CD4-positive, alpha-beta memory T cell (primary cell): Measurements from ENCODE around the gene GUCA1A. TPM values are rescaled to one million over a fixed set of nuclear protein-coding genes. Genes with fewer than 3 reads are reported as not detected.
"Not testable (repeated sequence)": the region's sequence is repeated elsewhere in the genome, so short reads cannot be mapped to it uniquely, and the experiment has no call there.

Source experiments
- CTCF ChIA-PET: fragments of 350-600 bp; sonication (Branson Sonifier 250); formaldehyde crosslinking; loops from one replicate; lab custom pipeline; 2021; ENCODE audit warnings: inconsistent platforms; ENCODE audit not compliant: partially characterized antibody; lab: Charles Lee
- POLR2A ChIA-PET: fragments of 350-600 bp; sonication (Branson Sonifier 250); formaldehyde crosslinking; loops from one replicate; lab custom pipeline; 2021; ENCODE audit not compliant: partially characterized antibody; lab: Charles Lee
- DNase-seq, 5 donors: peaks; one replicate each; pipeline versions ENCODE4 v3.0.0 to v3.0.0-alpha.2; 2020 to 2022; ENCODE audit warnings: mixed read lengths in 1 of 5
- H3K27ac ChIP-seq: one replicate; pipeline ENCODE4 v1.7.0; 2013; ENCODE audit warnings: low read depth, low read length
- H3K27me3 ChIP-seq: 2 replicates; pipeline ENCODE4 v1.7.0; 2013; ENCODE audit warnings: mild to moderate bottlenecking, low read length, moderate library complexity; ENCODE audit not compliant: insufficient read depth
- H3K36me3 ChIP-seq: 2 replicates; pipeline ENCODE4 v1.7.0; 2013; ENCODE audit warnings: mild to moderate bottlenecking, low read length, moderate library complexity; ENCODE audit not compliant: insufficient read depth
- H3K4me1 ChIP-seq: 2 replicates; pipeline ENCODE4 v1.7.0; 2013; ENCODE audit warnings: mild to moderate bottlenecking, low read length, moderate library complexity; ENCODE audit not compliant: insufficient read depth
- H3K4me3 ChIP-seq, 2 donors: one replicate each; pipeline ENCODE4 v1.7.0; 2013; ENCODE audit warnings: low read length in 2 of 2, mild to moderate bottlenecking in 1 of 2
- H3K9me3 ChIP-seq, 2 donors: one replicate each; pipeline ENCODE4 v1.7.0; 2013; ENCODE audit warnings: low read length in 2 of 2, control low read depth in 1 of 2; ENCODE audit not compliant: control insufficient read depth in 1 of 2
- H3K27ac Mint-ChIP-seq, 7 donors: one replicate each; pipeline ENCODE4 v1.8.0; 2020 to 2021; ENCODE audit warnings: mixed read lengths in 7 of 7, mild to moderate bottlenecking in 6 of 7, inconsistent platforms in 3 of 7, moderate library complexity in 3 of 7
- H3K27me3 Mint-ChIP-seq, 2 donors: one replicate each; pipeline ENCODE4 v1.8.0; 2020 to 2021; ENCODE audit warnings: mixed read lengths in 2 of 2
- H3K36me3 Mint-ChIP-seq, 2 donors: one replicate each; pipeline ENCODE4 v1.8.0; 2020 to 2021; ENCODE audit warnings: mixed read lengths in 2 of 2, inconsistent platforms in 1 of 2, mild to moderate bottlenecking in 1 of 2
- H3K4me1 Mint-ChIP-seq, 4 donors: one replicate each; pipeline ENCODE4 v1.8.0; 2020 to 2021; ENCODE audit warnings: mixed read lengths in 4 of 4, mild to moderate bottlenecking in 1 of 4
- H3K4me3 Mint-ChIP-seq, 8 donors: one replicate each; pipeline ENCODE4 v1.8.0; 2020 to 2021; ENCODE audit warnings: mixed read lengths in 8 of 8, mild to moderate bottlenecking in 7 of 8, moderate library complexity in 6 of 8, inconsistent platforms in 3 of 8
- H3K9me3 Mint-ChIP-seq, 8 donors: one replicate each; pipeline ENCODE4 v1.8.0; 2020 to 2021; ENCODE audit warnings: mixed read lengths in 8 of 8, mild to moderate bottlenecking in 5 of 8, inconsistent platforms in 3 of 8, moderate library complexity in 1 of 8
- intact Hi-C: fragments of 100-400 bp; cut with micrococcal nuclease; formaldehyde crosslinking; loops from one replicate; pipeline ENCODE4 v1.15.1; 2023
- polyA plus RNA-seq, 2 donors: library from polyadenylated mRNA; unstranded; fragments of 300-500 nt; fragmentation: Illumina TruSeq; gene quantifications; one replicate each; pipeline ENCODE4 v1.2.3, GENCODE V29; 2021
- total RNA-seq, 2 experiments: library from RNA; stranded (reverse); gene quantifications; one replicate each; pipeline ENCODE4 v1.2.3, GENCODE V29; 2021

Gene GUCA1A
- total and polyA plus RNA-seq, 4 experiments from 2014 or later, result not detected

GRCh38 chr6:42148058-42148457 lies 25.1 kb upstream of the GUCA1A start:
- CTCF ChIA-PET, result interaction anchor here (1.0 kb wide), 1 partner anchor 399 kb away, joined by 3 read pairs; no protein-coding TSS in a partner anchor
- no peaks in the 10 kb centered on the region for H3K4me1 ChIP-seq
- POLR2A ChIA-PET, result no interaction called here
- Mint-ChIP-seq H3K9me3 (peaks cover 0 to 2% (median 0%) of the 10 kb centered on the region in 8 donors), H3K27me3 (peaks cover 10 to 12% of the 10 kb centered on the region in 2 donors), H3K4me1 (no peaks in the 10 kb centered on the region), H3K27ac (no peak overlapping the region), H3K36me3 (no peaks in the 10 kb centered on the region), H3K4me3 (no peak overlapping the region)
- no peaks in the 10 kb centered on the region for H3K27me3 ChIP-seq
- H3K36me3 ChIP-seq, result no peaks in the 10 kb centered on the region
- no peaks in the 10 kb centered on the region for H3K9me3 ChIP-seq
- no peak overlapping the region for H3K4me3 ChIP-seq
- H3K27ac ChIP-seq, result no peak overlapping the region
- intact Hi-C loops, result no loop called here
- no peak for DNase-seq

GRCh38 chr6:42150254-42150653 lies 22.9 kb upstream of the GUCA1A start:
- Mint-ChIP-seq H3K4me3 (no peak overlapping the region), H3K27ac (no peak overlapping the region), H3K27me3 (peaks cover 3 to 6% of the 10 kb centered on the region in 2 donors), H3K4me1 (no peaks in the 10 kb centered on the region), H3K36me3 (no peaks in the 10 kb centered on the region), H3K9me3 (peaks cover 0 to 2% (median 0%) of the 10 kb centered on the region in 8 donors)
- intact Hi-C loops, result no loop called here
- Histone ChIP-seq H3K27ac (no peak overlapping the region), H3K4me1 (no peaks in the 10 kb centered on the region), H3K27me3 (no peaks in the 10 kb centered on the region), H3K9me3 (no peaks in the 10 kb centered on the region), H3K4me3 (no peak overlapping the region), H3K36me3 (no peaks in the 10 kb centered on the region)
- ChIA-PET POLR2A (no interaction called here), CTCF (no interaction called here)
- no peak for DNase-seq

DNA sequence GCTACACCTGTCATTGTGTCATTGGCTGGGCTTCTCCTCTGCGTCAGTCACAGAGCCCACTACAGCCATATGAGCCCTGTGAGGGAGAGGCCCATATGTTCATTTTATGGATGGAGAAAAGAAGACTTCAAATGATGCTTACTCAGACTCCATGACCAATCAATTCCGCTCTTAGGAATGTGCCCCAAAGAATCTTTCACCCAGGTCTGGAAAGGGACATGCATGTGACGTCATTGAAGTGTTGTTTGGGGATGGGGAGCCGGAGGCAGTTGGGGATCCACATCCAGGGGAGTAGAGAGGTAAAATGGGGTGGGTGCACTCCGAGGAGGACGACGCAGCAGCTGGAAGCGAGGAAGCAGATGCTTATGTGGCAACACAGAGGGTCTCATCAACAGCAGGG lies 21.1 kb upstream of the GUCA1A start:
- H3K4me1 ChIP-seq, result no peaks in the 10 kb centered on the region
- H3K27me3 ChIP-seq, result no peaks in the 10 kb centered on the region
- CTCF ChIA-PET, result interaction anchor here (1.2 to 1.4 kb wide), 2 partner anchors 48 to 62 kb away, joined by 3 to 4 read pairs; no protein-coding TSS in a partner anchor
- DNase-seq, result no peak
- no peaks in the 10 kb centered on the region for H3K9me3 ChIP-seq
- no peaks in the 10 kb centered on the region for H3K36me3 ChIP-seq
- H3K4me3 ChIP-seq, result no peak overlapping the region
- POLR2A ChIA-PET, result no interaction called here
- Mint-ChIP-seq H3K36me3 (no peaks in the 10 kb centered on the region), H3K27ac (peak overlapping the region in 1 of 7 donors; percentile 5), H3K4me3 (no peak overlapping the region), H3K27me3 (peaks cover 0 to 4% of the 10 kb centered on the region in 2 donors), H3K9me3 (peaks cover 0 to 2% (median 0%) of the 10 kb centered on the region in 8 donors), H3K4me1 (no peaks in the 10 kb centered on the region)
- no peak overlapping the region for H3K27ac ChIP-seq
- intact Hi-C loops, result no loop called here

DNA sequence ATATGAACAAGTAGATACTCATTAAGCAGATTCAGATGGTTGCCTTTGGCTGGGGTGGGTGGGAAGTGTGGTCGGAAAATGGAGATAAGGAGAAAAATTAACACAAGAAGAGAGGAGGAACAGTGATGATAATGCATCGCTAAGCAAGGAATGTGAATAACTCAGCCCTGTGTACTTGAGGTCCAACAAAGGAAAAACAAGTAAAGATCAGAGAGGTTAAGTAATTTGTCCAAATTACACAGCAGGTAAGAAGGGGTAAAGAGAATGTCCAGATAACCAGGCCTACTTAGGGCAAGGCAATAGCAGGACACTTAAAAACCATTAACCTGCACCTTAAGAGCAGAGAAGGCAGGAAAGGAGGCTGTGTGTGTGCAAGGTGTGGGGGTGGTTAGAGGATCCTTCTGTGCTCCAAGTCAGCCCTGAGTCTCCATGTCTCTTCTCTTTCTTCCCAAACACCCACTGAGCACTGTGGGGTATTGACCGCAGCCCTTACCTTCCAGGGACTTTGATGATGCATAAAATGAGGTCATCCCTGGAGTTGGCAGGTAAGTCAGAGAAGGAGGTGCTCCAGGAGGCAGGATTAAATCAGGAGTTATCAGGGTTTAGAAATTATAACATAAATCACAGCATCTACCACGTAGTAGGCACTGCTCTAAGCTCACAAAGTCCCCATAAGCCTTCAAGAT lies 20.5 kb upstream of the GUCA1A start:
- H3K9me3 Mint-ChIP-seq, H3K4me1 Mint-ChIP-seq, intact Hi-C loops, H3K36me3 ChIP-seq, H3K27ac ChIP-seq, CTCF ChIA-PET, H3K4me3 ChIP-seq, H3K4me1 ChIP-seq, H3K27me3 ChIP-seq, H3K9me3 ChIP-seq, DNase-seq, H3K4me3 Mint-ChIP-seq, H3K36me3 Mint-ChIP-seq, H3K27me3 Mint-ChIP-seq: not testable (repeated sequence)
- POLR2A ChIA-PET, result interaction anchor here (1.0 kb wide), 1 partner anchor 10 kb away, joined by 3 read pairs; the partner anchor contains the start of gene C6orf132
- H3K27ac Mint-ChIP-seq, result peak overlapping the region in 1 of 7 donors; percentile 74

GRCh38 chr6:42153921-42154320 lies 19.2 kb upstream of the GUCA1A start:
- no peak overlapping the region for H3K4me3 ChIP-seq
- no peaks in the 10 kb centered on the region for H3K36me3 ChIP-seq
- no peaks in the 10 kb centered on the region for H3K9me3 ChIP-seq
- H3K9me3 Mint-ChIP-seq, result peaks cover 0 to 2% (median 0%) of the 10 kb centered on the region in 8 donors
- no peaks in the 10 kb centered on the region for H3K4me1 ChIP-seq
- H3K27ac ChIP-seq, result no peak overlapping the region
- CTCF ChIA-PET, result interaction anchor here (0.8 kb wide), 1 partner anchor 49 kb away, joined by 3 read pairs; no protein-coding TSS in a partner anchor
- intact Hi-C loops, result no loop called here
- DNase-seq, result no peak
- no peaks in the 10 kb centered on the region for H3K27me3 ChIP-seq
- POLR2A ChIA-PET, result interaction anchor here (1.0 kb wide), 1 partner anchor 11 kb away, joined by 3 read pairs; the partner anchor contains the start of gene C6orf132
- H3K27me3 Mint-ChIP-seq, result peaks cover 3 to 4% of the 10 kb centered on the region in 2 donors
- no peaks in the 10 kb centered on the region for H3K4me1 Mint-ChIP-seq
- no peak overlapping the region for H3K27ac Mint-ChIP-seq
- H3K36me3 Mint-ChIP-seq, result no peaks in the 10 kb centered on the region
- H3K4me3 Mint-ChIP-seq, result no peak overlapping the region

- POLR2A ChIA-PET, result no interaction called here
- H3K27me3 Mint-ChIP-seq, result peaks cover 2 to 3% of the 10 kb centered on the region in 2 donors
- no peak overlapping the region for H3K27ac Mint-ChIP-seq
- H3K9me3 ChIP-seq, result no peaks in the 10 kb centered on the region
- CTCF ChIA-PET, result no interaction called here
- H3K4me1 Mint-ChIP-seq, result no peaks in the 10 kb centered on the region
- no peaks in the 10 kb centered on the region for H3K27me3 ChIP-seq
- no peaks in the 10 kb centered on the region for H3K36me3 Mint-ChIP-seq
- no peak overlapping the region for H3K4me3 ChIP-seq
- no peaks in the 10 kb centered on the region for H3K36me3 ChIP-seq
- H3K9me3 Mint-ChIP-seq, result peaks cover 0 to 2% (median 0%) of the 10 kb centered on the region in 8 donors
- DNase-seq, result no peak
- no peaks in the 10 kb centered on the region for H3K4me1 ChIP-seq
- no peak overlapping the region for H3K27ac ChIP-seq
- intact Hi-C loops, result no loop called here
- no peak overlapping the region for H3K4me3 Mint-ChIP-seq
Measured at GRCh38 chr6:42154461-42155209, 18.5 kb upstream of the GUCA1A start.

- no peak for DNase-seq
- H3K4me3 Mint-ChIP-seq, result no peak overlapping the region
- H3K4me1 ChIP-seq, result no peaks in the 10 kb centered on the region
- H3K27me3 Mint-ChIP-seq, result peaks cover 2 to 3% of the 10 kb centered on the region in 2 donors
- POLR2A ChIA-PET, result interaction anchor here (1.0 kb wide), 1 partner anchor 320 kb away, joined by 3 read pairs; no protein-coding TSS in a partner anchor
- H3K4me1 Mint-ChIP-seq, result no peaks in the 10 kb centered on the region
- H3K9me3 Mint-ChIP-seq, result peaks cover 0 to 2% (median 0%) of the 10 kb centered on the region in 8 donors
- CTCF ChIA-PET, result interaction anchor here (1.0 to 1.2 kb wide), 2 partner anchors 12 to 51 kb away, joined by 3 to 5 read pairs; no protein-coding TSS in a partner anchor
- H3K9me3 ChIP-seq, result no peaks in the 10 kb centered on the region
- H3K27ac Mint-ChIP-seq, result no peak overlapping the region
- intact Hi-C loops, result no loop called here
- H3K27me3 ChIP-seq, result no peaks in the 10 kb centered on the region
- H3K36me3 Mint-ChIP-seq, result no peaks in the 10 kb centered on the region
- H3K27ac ChIP-seq, result no peak overlapping the region
- H3K4me3 ChIP-seq, result no peak overlapping the region
- no peaks in the 10 kb centered on the region for H3K36me3 ChIP-seq
Measured at GRCh38 chr6:42155293-42155692, 17.9 kb upstream of the GUCA1A start.
